GM12865 (cell line): ENCODE results near the gene PTPRR.

Experiments
- DNase-seq: peaks from one replicate; pipeline ENCODE4 v3.0.0; 2010; ENCODE audit warnings: low read depth
- H3K4me3 ChIP-seq: 2 replicates; pipeline ENCODE4 v1.5.1; 2011; ENCODE audit warnings: mild to moderate bottlenecking, low read depth, low read length, control low read depth
- TF ChIP-seq, protein P1 (sequence below): IDR thresholded peaks from 2 replicates; pipeline ENCODE4 v1.5.1; 2011; ENCODE audit warnings: low read length, control low read depth, low read depth, inconsistent platforms; ENCODE audit not compliant: insufficient read depth; ENCODE audit errors: missing control alignments

Gene PTPRR

DNA sequence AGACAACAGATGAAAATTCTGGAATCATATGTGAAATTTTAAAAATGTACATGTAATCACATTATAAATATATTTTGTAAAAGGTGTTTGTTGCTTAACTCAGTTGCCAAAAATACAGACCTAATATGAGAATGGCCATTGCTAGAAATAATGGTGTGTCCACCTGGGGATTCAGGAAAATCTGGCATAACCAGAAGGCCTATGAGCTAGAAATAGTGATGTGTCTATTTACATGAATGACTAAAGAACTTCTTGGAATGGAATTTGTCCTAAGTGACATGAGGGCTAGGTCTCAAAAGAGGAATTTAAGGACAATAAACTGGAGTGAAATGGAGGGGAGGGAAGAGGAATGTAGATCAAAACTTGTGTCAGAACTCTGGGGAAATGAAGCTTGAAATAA is 126.4 kb downstream of the PTPRR start:
- no peak for DNase-seq
- no peak overlapping the region for H3K4me3 ChIP-seq
- TF ChIP-seq, protein P1, sequence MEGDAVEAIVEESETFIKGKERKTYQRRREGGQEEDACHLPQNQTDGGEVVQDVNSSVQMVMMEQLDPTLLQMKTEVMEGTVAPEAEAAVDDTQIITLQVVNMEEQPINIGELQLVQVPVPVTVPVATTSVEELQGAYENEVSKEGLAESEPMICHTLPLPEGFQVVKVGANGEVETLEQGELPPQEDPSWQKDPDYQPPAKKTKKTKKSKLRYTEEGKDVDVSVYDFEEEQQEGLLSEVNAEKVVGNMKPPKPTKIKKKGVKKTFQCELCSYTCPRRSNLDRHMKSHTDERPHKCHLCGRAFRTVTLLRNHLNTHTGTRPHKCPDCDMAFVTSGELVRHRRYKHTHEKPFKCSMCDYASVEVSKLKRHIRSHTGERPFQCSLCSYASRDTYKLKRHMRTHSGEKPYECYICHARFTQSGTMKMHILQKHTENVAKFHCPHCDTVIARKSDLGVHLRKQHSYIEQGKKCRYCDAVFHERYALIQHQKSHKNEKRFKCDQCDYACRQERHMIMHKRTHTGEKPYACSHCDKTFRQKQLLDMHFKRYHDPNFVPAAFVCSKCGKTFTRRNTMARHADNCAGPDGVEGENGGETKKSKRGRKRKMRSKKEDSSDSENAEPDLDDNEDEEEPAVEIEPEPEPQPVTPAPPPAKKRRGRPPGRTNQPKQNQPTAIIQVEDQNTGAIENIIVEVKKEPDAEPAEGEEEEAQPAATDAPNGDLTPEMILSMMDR = no peak

DNA sequence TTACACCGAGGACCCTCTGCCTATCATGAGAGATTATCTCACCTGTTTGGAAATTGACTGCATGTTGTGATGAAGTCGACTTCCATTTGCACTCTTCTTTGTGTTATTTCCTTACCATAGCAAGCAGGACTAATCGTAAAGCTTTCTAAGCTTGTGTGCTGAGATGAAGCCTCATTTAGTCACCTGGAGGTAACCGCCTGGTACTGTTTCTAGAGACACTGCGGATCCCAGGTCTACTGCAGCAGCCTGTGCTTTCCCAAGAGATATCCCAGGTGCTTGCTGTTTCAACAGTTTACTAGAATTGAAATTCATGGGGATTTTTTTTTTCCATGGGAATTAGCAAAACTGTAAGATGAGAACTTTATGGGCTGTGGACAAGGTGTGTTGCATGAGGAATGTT is 131.8 kb downstream of the PTPRR start:
- H3K4me3 ChIP-seq = no peak overlapping the region
- no peak for DNase-seq
- TF ChIP-seq, protein P1 = no peak

DNA sequence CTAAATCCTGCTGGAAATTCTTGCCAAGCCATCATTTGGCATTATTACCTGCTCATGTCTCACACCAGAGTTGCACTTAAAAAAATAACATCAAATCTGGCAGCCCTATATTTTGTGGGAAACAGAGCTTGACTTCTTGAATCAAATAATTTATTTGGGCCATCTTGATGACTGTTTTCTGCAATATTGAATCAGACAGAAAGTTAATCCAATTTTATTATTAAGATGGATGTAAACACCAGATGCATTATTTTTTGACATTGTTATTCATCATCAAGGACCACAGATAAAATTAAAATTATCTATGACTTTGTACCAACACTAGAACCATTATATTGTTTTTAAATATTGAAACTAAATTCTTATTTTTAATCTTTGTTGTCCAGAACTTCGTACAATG is 132.9 kb downstream of the PTPRR start:
- TF ChIP-seq, protein P1 = no peak
- no peak for DNase-seq
- H3K4me3 ChIP-seq = no peak overlapping the region

DNA sequence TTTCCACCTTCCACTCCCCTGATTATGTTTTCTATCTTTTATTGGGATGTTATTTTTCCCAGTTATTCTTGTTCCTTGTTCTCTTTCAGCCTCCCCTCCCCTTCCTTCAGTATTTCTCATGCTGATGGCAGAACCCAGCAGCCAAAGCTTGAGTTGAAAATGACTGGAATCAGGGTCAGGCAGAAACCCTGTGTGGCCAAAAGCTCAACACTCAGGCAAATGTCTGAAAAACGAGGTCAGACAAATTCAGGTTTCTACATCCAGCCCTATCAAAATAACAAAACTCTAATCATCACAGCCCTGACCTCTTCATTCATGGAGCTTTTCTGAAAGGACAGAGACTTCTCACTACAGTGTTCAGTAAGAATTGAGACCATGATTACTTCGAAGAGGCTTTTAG is 134.6 kb downstream of the PTPRR start:
- TF ChIP-seq, protein P1 = no peak
- H3K4me3 ChIP-seq = no peak overlapping the region
- no peak for DNase-seq

DNA sequence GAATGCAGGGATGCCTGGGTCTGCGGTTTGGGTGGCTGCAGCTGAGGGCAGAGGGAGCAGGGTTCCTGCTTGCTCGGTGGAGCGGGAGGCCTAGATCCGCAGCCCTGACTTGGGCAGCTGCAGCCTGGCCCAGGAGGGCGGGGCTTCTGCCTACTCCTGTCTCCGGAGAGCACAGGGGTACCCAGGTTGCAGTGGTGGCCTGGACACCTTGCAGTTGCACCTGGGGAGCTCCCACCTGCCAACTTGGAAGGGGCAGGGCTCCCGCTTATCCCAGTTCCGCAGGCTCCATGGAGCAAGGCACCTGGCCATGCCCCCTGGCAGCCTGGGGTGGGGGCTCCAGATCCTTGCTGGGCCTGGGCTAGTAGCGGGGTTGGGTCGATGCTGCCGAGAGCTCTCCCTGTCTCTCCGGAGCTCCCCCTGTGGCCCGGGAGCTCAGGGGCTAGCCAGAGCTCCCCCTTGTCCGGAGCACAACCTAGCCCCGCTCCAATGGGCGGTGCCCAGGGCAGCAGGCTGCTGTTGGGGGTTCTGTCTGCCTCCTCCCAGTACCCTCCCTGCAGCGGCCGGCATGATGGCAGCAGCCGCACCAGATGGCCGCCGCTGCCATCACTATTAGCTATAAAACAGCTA is 136.4 kb downstream of the PTPRR start:
- H3K4me3 ChIP-seq = no peak overlapping the region
- DNase-seq = no peak
- TF ChIP-seq, protein P1 = no peak

DNA sequence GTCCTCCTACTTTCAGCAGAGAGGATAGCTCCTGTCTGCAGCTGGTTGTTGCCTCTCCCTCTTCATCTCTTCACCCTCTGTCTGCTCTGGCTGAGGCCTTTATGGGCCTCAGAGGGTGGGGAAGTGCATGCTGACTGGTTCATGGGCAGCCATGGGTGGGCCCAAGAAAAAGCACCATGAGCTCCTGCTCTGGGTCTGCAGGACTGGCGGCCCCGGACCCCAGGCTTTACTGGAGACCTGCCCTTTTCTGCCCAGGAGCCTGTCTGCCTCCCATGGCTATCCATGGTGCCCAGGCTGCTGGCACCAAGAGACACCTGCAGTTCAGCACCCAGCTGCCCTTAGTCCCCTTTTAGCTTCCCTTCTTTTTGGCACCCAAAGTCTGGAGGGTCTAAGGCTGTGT is 137.1 kb downstream of the PTPRR start:
- TF ChIP-seq, protein P1 = no peak
- no peak for DNase-seq
- H3K4me3 ChIP-seq = no peak overlapping the region

DNA sequence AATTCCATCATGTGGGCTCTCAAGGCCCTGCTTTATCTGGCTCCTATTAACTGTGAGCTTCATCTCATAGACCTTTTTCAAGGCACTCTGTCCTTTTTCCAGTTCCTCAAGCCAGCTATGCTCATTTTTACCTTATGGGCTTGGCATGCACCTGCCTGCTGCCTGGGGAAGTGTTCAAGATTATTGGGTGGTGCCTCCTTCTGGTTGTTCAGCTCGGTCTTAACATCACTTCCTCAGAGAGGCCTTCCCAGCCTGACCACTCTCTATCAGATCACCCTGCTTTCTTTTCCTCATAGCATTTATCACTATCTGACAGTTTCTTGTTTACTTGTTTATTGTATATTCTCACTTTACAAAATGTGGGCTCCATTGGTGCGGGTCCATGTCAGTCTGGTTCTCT is 141.3 kb downstream of the PTPRR start:
- TF ChIP-seq, protein P1 = no peak
- DNase-seq = no peak
- no peak overlapping the region for H3K4me3 ChIP-seq
